Loucy (cell line): ENCODE measurements around the gene DRC7.

Experiments used
- H2AFZ ChIP-seq: fragments of 200-600 bp; sonication (generic); 2 replicates; pipeline ENCODE4 v1.6.0; 2016; ENCODE audit warnings: antibody characterized with exemption, mild to moderate bottlenecking, low read length, moderate library complexity
- H3F3A ChIP-seq: fragments of 200-600 bp; 2 replicates; pipeline ENCODE4 v1.6.0; 2016; ENCODE audit warnings: antibody characterized with exemption, low read depth, mild to moderate bottlenecking
- H3K27me3 ChIP-seq: fragments of 200-600 bp; sonication (generic); 2 replicates; pipeline ENCODE4 v1.6.1; 2014; ENCODE audit warnings: low read length, mild to moderate bottlenecking; ENCODE audit not compliant: insufficient read depth, poor library complexity, severe bottlenecking
- H3K36me3 ChIP-seq: fragments of 200-600 bp; sonication (generic); 2 replicates; pipeline ENCODE4 v1.6.1; 2016; ENCODE audit warnings: low read length; ENCODE audit not compliant: insufficient read depth
- H3K4me1 ChIP-seq: fragments of 200-600 bp; sonication (generic); 2 replicates; pipeline ENCODE4 v1.5.1; 2014; ENCODE audit warnings: low read length, mild to moderate bottlenecking; ENCODE audit not compliant: insufficient read depth, poor library complexity, severe bottlenecking
- H3K4me2 ChIP-seq: fragments of 200-600 bp; sonication (generic); 2 replicates; pipeline ENCODE4 v1.6.0; 2014; ENCODE audit warnings: antibody characterized with exemption, low read length, low read depth, mild to moderate bottlenecking; ENCODE audit not compliant: poor library complexity, severe bottlenecking
- H3K4me3 ChIP-seq: fragments of 200-600 bp; sonication (generic); 2 replicates; pipeline ENCODE4 v1.5.1; 2014; ENCODE audit warnings: low read length, mild to moderate bottlenecking, mixed read lengths; ENCODE audit not compliant: poor library complexity, severe bottlenecking
- H3K79me2 ChIP-seq: fragments of 200-600 bp; sonication (generic); 2 replicates; pipeline ENCODE4 v1.6.1; 2014; ENCODE audit warnings: low read length; ENCODE audit not compliant: insufficient read depth
- H3K9ac ChIP-seq: fragments of 200-600 bp; sonication (generic); 2 replicates; pipeline ENCODE4 v1.6.0; 2014; ENCODE audit warnings: mild to moderate bottlenecking, low read depth, low read length, moderate library complexity; ENCODE audit not compliant: poor library complexity, severe bottlenecking
- H3K9me2 ChIP-seq: fragments of 200-600 bp; sonication (generic); replicated peaks from 2 replicates; pipeline ENCODE4 v1.6.1; 2016; ENCODE audit warnings: low read depth, low read length, mixed read lengths
- H3K9me3 ChIP-seq: fragments of 200-600 bp; sonication (generic); 2 replicates; pipeline ENCODE4 v1.6.1; 2014; ENCODE audit warnings: mild to moderate bottlenecking, antibody characterized with exemption, low read length, low read depth; ENCODE audit not compliant: insufficient read depth
- H4K20me1 ChIP-seq: fragments of 200-600 bp; sonication (generic); 2 replicates; pipeline ENCODE4 v1.6.0; 2014; ENCODE audit warnings: antibody characterized with exemption, low read length, mild to moderate bottlenecking; ENCODE audit not compliant: insufficient read depth, poor library complexity, severe bottlenecking
- EZH2phosphoT487 ChIP-seq: fragments of 200-600 bp; IDR thresholded peaks from 2 replicates; pipeline ENCODE4 v1.6.1; 2018; ENCODE audit warnings: antibody characterized with exemption, mild to moderate bottlenecking, moderate library complexity, borderline replicate concordance
- TF ChIP-seq, protein P1 (sequence below): fragments of 200-600 bp; sonication (generic); conservative IDR thresholded peaks from 2 replicates; pipeline ENCODE4 v1.5.1; 2014; ENCODE audit warnings: mild to moderate bottlenecking, antibody characterized with exemption, low read length

DRC7 gene

DNA sequence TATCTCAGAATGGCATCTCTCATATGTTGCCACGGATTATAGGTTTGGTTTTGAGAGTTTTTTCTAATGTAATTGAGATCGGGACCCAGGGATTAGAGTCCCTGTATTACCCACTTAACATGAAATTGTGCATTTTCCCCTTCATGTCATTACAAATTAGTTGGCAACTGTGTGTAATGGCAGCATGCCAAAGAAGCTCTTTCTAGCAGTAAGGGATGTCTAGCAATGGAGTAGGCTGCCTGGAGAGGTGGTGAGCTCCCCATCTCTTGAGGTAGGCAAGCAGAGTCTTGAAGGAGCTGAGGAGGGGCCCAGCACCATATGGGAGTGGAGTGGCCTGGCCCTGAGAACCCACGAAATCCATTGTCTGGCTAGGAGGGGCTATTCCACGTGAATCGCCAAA, 30.9 kb downstream of the DRC7 start:
- no peak overlapping the region for H3K4me3 ChIP-seq
- no peaks in the 10 kb centered on the region for H4K20me1 ChIP-seq
- H2AFZ ChIP-seq = no peak overlapping the region
- no peaks in the 10 kb centered on the region for H3K36me3 ChIP-seq
- H3K4me2 ChIP-seq = no peak overlapping the region
- no peak overlapping the region for H3K9ac ChIP-seq
- no peaks in the 10 kb centered on the region for H3K79me2 ChIP-seq
- H3K9me2 ChIP-seq = no peaks in the 10 kb centered on the region
- H3K9me3 ChIP-seq = no peaks in the 10 kb centered on the region
- H3K4me1 ChIP-seq = peaks cover 2% of the 10 kb centered on the region
- TF ChIP-seq EZH2phosphoT487 = no peak
- TF ChIP-seq, protein P1, sequence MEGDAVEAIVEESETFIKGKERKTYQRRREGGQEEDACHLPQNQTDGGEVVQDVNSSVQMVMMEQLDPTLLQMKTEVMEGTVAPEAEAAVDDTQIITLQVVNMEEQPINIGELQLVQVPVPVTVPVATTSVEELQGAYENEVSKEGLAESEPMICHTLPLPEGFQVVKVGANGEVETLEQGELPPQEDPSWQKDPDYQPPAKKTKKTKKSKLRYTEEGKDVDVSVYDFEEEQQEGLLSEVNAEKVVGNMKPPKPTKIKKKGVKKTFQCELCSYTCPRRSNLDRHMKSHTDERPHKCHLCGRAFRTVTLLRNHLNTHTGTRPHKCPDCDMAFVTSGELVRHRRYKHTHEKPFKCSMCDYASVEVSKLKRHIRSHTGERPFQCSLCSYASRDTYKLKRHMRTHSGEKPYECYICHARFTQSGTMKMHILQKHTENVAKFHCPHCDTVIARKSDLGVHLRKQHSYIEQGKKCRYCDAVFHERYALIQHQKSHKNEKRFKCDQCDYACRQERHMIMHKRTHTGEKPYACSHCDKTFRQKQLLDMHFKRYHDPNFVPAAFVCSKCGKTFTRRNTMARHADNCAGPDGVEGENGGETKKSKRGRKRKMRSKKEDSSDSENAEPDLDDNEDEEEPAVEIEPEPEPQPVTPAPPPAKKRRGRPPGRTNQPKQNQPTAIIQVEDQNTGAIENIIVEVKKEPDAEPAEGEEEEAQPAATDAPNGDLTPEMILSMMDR = no peak
- no peaks in the 10 kb centered on the region for H3K27me3 ChIP-seq
- H3F3A ChIP-seq = no peaks in the 10 kb centered on the region

DNA sequence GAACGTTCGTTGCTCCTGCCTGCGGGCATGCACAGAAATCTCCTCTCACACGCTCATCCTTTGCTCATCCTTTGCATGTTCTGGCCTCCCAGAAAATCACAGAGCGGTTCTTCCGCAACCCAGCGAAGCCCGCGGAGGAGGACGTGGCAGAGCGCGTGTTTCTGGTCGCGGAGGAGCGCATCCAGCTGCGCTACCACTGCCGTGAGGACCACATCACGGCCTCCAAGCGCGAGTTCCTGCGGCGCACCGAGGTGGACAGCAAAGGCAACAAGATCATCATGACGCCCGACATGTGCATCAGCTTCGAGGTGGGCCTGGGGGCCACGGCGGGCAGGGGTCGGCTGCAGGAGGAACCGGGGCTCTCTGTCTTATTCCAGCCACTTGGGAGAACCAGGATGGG, 31.4 kb downstream of the DRC7 start:
- Histone ChIP-seq H3F3A (no peaks in the 10 kb centered on the region), H3K9ac (no peak overlapping the region), H3K27me3 (no peaks in the 10 kb centered on the region), H3K79me2 (no peaks in the 10 kb centered on the region), H4K20me1 (no peaks in the 10 kb centered on the region), H3K9me2 (no peaks in the 10 kb centered on the region), H3K4me2 (no peak overlapping the region), H2AFZ (no peak overlapping the region), H3K36me3 (no peaks in the 10 kb centered on the region), H3K9me3 (no peaks in the 10 kb centered on the region), H3K4me3 (no peak overlapping the region), H3K4me1 (peaks cover 2% of the 10 kb centered on the region)
- TF ChIP-seq EZH2phosphoT487 = no peak
- TF ChIP-seq, protein P1 = no peak

DNA sequence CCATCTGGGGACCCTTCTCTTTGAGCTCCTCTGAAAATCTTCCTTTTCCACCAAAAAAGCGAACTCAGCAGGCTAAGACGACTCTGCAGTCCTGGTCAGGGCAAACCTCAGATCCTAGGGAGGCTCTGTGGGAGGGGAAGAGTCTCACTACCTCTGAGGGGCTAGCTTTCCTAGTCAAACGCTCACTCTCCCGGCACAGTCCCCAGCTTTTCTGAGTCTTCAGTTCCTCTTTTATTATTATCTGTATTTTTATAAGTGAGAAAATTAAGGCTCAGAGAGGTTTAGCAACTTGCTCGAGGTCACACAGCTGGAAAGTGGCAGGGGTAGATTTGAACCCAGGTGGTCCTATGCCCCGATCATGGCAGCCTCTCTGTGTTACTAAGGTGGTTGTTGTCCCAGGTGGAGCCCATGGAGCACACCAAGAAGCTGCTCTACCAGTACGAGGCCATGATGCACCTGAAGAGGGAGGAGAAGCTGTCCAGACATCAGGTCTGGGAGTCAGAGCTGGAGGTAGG, 31.9 kb downstream of the DRC7 start:
- no peaks in the 10 kb centered on the region for H3K9me3 ChIP-seq
- no peaks in the 10 kb centered on the region for H3F3A ChIP-seq
- H3K4me1 ChIP-seq = peaks cover 2% of the 10 kb centered on the region

More for the DNA sequence above, 31.9 kb downstream of the DRC7 start:
- TF ChIP-seq, protein P1 = no peak
- no peak for TF ChIP-seq EZH2phosphoT487
- Histone ChIP-seq H3K9ac (no peak overlapping the region), H4K20me1 (no peaks in the 10 kb centered on the region), H3K36me3 (no peaks in the 10 kb centered on the region), H3K27me3 (no peaks in the 10 kb centered on the region), H3K79me2 (no peaks in the 10 kb centered on the region), H3K9me2 (no peaks in the 10 kb centered on the region), H2AFZ (no peak overlapping the region), H3K4me2 (no peak overlapping the region), H3K4me3 (no peak overlapping the region)
